Erythroblast (primary cell): ENCODE measurements around the gene FAM229B.

Experiments
- GATA1 ChIP-seq: IDR thresholded peaks from 2 replicates; pipeline ENCODE4 v1.6.1; 2011; ENCODE audit warnings: low read depth, mild to moderate bottlenecking, control low read depth, low read length, moderate library complexity
- POLR2A ChIP-seq: IDR thresholded peaks from 2 replicates; pipeline ENCODE4 v1.6.1; 2011; ENCODE audit warnings: mild to moderate bottlenecking, low read length

DNA sequence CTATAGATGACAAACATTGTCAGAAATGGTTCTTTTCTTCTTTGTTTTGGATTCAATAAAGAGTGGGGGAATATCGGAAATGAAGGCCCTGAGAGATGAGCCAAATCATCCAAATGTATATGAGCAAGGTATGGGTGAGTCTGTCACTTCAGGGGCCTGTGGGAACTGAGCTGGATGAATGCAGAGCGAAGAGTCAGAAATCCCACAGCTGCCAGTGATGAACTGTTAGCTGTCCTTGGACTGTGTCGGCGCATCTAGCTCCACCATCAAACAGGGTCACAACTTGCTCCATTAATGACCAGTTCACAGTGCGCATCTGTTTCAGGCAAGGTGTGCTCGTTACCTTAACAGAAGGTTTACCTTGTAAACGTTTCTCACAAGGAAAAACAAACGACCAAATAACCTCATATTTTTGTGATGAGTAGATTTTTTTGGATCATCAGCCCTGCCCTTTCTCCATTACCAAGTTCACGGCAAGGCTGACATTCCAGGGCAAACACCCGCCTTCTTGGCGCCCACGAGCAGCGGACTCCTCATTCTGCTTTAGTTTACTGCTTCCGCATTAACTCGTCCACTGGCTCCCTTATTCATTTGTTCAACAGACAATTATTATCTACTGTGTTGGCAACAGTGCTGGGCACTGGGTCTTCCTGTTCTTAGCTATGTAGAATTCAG, 48.5 kb upstream of the FAM229B start:
- no peak for TF ChIP-seq POLR2A
- TF ChIP-seq GATA1 = no peak
